ENCODE measurements around the gene RGS5.

The RGS5 gene

GRCh38 chr1:163145435-163145834, 57.3 kb downstream of the RGS5 start:
- DNase-seq (ENCODE audit: low spot score), result no peak

- no peak for DNase-seq (ENCODE audit: low spot score)
These were observed 58.3 kb downstream of the RGS5 start for GRCh38 chr1:163144418-163144817.

GRCh38 chr1:163142152-163142551, 60.6 kb downstream of the RGS5 start:
- no peak for DNase-seq (ENCODE audit: low spot score)

- no peak for DNase-seq (ENCODE audit: low spot score)
These were observed 61.2 kb downstream of the RGS5 start for GRCh38 chr1:163141556-163141955.

- DNase-seq (ENCODE audit: low spot score), result no peak
These were observed 65.0 kb downstream of the RGS5 start for GRCh38 chr1:163137556-163138265.

- DNase-seq (ENCODE audit: low spot score), result no peak
These were observed 70.7 kb downstream of the RGS5 start for GRCh38 chr1:163131981-163132380.

- no peak for DNase-seq (ENCODE audit: low spot score)
These were observed 72.4 kb downstream of the RGS5 start for GRCh38 chr1:163130225-163130856.

- no peak for DNase-seq (ENCODE audit: low spot score)
These were observed 74.4 kb downstream of the RGS5 start for GRCh38 chr1:163128282-163128681.

- no peak for DNase-seq (ENCODE audit: low spot score)
These were observed 77.9 kb downstream of the RGS5 start for GRCh38 chr1:163124812-163125211.

GRCh38 chr1:163120372-163120771, 82.3 kb downstream of the RGS5 start:
- no peak for DNase-seq (ENCODE audit: low spot score)

GRCh38 chr1:163119707-163120106, 83.0 kb downstream of the RGS5 start:
- no peak for DNase-seq (ENCODE audit: low spot score)

- DNase-seq (ENCODE audit: low spot score), result no peak
These were observed 86.8 kb downstream of the RGS5 start for GRCh38 chr1:163115887-163116286.

GRCh38 chr1:163107655-163108054, 95.1 kb downstream of the RGS5 start:
- DNase-seq (ENCODE audit: low spot score), result no peak

- no peak for DNase-seq (ENCODE audit: low spot score)
These were observed 96.2 kb downstream of the RGS5 start for GRCh38 chr1:163106364-163106987.

GRCh38 chr1:163104385-163105099, 98.2 kb downstream of the RGS5 start:
- DNase-seq (ENCODE audit: low spot score), result no peak

- DNase-seq (ENCODE audit: low spot score), result no peak
These were observed 100.1 kb downstream of the RGS5 start for GRCh38 chr1:163102590-163102989.

- no peak for DNase-seq (ENCODE audit: low spot score)
These were observed 107.5 kb downstream of the RGS5 start for GRCh38 chr1:163095213-163095612.

- DNase-seq (ENCODE audit: low spot score), result no peak
These were observed 108.1 kb downstream of the RGS5 start for GRCh38 chr1:163094589-163094988.

- no peak for DNase-seq (ENCODE audit: low spot score)
These were observed 108.5 kb downstream of the RGS5 start for GRCh38 chr1:163094182-163094581.

- no peak for DNase-seq (ENCODE audit: low spot score)
These were observed 109.1 kb downstream of the RGS5 start for GRCh38 chr1:163093579-163093978.

GRCh38 chr1:163093169-163093568, 109.5 kb downstream of the RGS5 start:
- no peak for DNase-seq (ENCODE audit: low spot score)
